Uterus (tissue), 4 donors: ENCODE data around the gene PLEKHM3. TPM values are rescaled to one million over a fixed set of nuclear protein-coding genes. Genes with fewer than 3 reads are reported as not detected.

Experiments
- DNase-seq, 2 donors: peaks; one replicate each; pipeline ENCODE4 v3.0.0-alpha.2; 2019 to 2020
- H3K27ac ChIP-seq, 2 donors: fragments of 200-600 bp; sonication (generic); 1 replicate in 1 of 2; 2 replicates in 1 of 2; pipeline ENCODE4 v1.5.1; 2016 to 2018
- H3K27me3 ChIP-seq, 2 donors: fragments of 200-600 bp; sonication (generic); one replicate each; pipeline ENCODE4 v1.5.1; 2018 to 2019; ENCODE audit warnings: control low read depth in 1 of 2
- H3K36me3 ChIP-seq, 2 donors: fragments of 200-600 bp; sonication (generic); one replicate each; pipeline ENCODE4 v1.5.1; 2019; ENCODE audit warnings: control low read depth in 1 of 2
- H3K4me1 ChIP-seq, 2 donors: fragments of 200-600 bp; sonication (generic); one replicate each; pipeline ENCODE4 v1.5.1; 2018 to 2019; ENCODE audit warnings: control low read depth in 1 of 2
- H3K4me3 ChIP-seq, 2 donors: fragments of 200-600 bp; sonication (generic); 1 replicate in 1 of 2; 2 replicates in 1 of 2; pipeline ENCODE4 v1.5.1; 2018 to 2019; ENCODE audit warnings: mild to moderate bottlenecking in 1 of 2
- H3K9me3 ChIP-seq, 2 donors: fragments of 200-600 bp; sonication (generic); one replicate each; pipeline ENCODE4 v1.5.1; 2019; ENCODE audit warnings: control low read depth in 1 of 2
- CTCF ChIP-seq, 4 experiments: fragments of 200-600 bp in 2 of 4; fragments of 450-650 bp in 2 of 4; sonication (generic) in 2 of 4; IDR thresholded peaks; one replicate each; pipeline ENCODE4 v1.5.1; 2016 to 2019; ENCODE audit warnings: antibody characterized with exemption in 4 of 4, mild to moderate bottlenecking in 2 of 4, moderate library complexity in 1 of 4
- POLR2A ChIP-seq, 2 donors: fragments of 450-650 bp; IDR thresholded peaks; one replicate each; pipeline ENCODE4 v1.6.1; 2016; ENCODE audit warnings: antibody characterized with exemption in 2 of 2, mild to moderate bottlenecking in 1 of 2, moderate library complexity in 1 of 2
- intact Hi-C: fragments of 100-400 bp; cut with DNase I; formaldehyde crosslinking; loops from one replicate; pipeline ENCODE4 v1.15.1; 2023; ENCODE audit warnings: low total_unique reads
- total RNA-seq, 4 donors: library from RNA; depleted of rRNA in 3 of 4; stranded (reverse); fragments of >200 nt in 3 of 4; gene quantifications; one replicate each; pipeline versions ENCODE4 v1.1.0 to v1.2.4, GENCODE V29; 2014 to 2023
- donor health status: DM: yes; HTN: yes; CAD: no.

Gene PLEKHM3
- total RNA-seq, 4 donors from 2014 or later = 20.5 to 43.4 (median 21.6) TPM

GRCh38 chr2:207944334-207944733, 81.0 kb downstream of the PLEKHM3 start:
- Histone ChIP-seq H3K4me3 (no peak overlapping the region), H3K4me1 (no peaks in the 10 kb centered on the region), H3K27ac (no peak overlapping the region), H3K9me3 (no peaks in the 10 kb centered on the region), H3K36me3 (no peaks in the 10 kb centered on the region), H3K27me3 (no peaks in the 10 kb centered on the region)
- intact Hi-C loops = no loop called here
- TF ChIP-seq POLR2A (IDR thresholded peaks at IDR 0.05) = no peak
- no peak for TF ChIP-seq CTCF (IDR thresholded peaks at IDR 0.05)
- DNase-seq = no peak

- Histone ChIP-seq H3K36me3 (no peaks in the 10 kb centered on the region), H3K27ac (no peak overlapping the region), H3K9me3 (no peaks in the 10 kb centered on the region), H3K27me3 (no peaks in the 10 kb centered on the region), H3K4me1 (no peaks in the 10 kb centered on the region), H3K4me3 (no peak overlapping the region)
- intact Hi-C loops = no loop called here
- no peak for DNase-seq
- no peak for TF ChIP-seq POLR2A (IDR thresholded peaks at IDR 0.05)
These were observed 85.8 kb downstream of the PLEKHM3 start for GRCh38 chr2:207939342-207940108.

- no peak overlapping the region for H3K27ac ChIP-seq
- no peaks in the 10 kb centered on the region for H3K36me3 ChIP-seq
- no peaks in the 10 kb centered on the region for H3K4me1 ChIP-seq
- no peaks in the 10 kb centered on the region for H3K27me3 ChIP-seq
- H3K4me3 ChIP-seq = no peak overlapping the region
- DNase-seq = no peak
- intact Hi-C loops = no loop called here
- no peaks in the 10 kb centered on the region for H3K9me3 ChIP-seq
- TF ChIP-seq CTCF (IDR thresholded peaks at IDR 0.05) (no peak), POLR2A (IDR thresholded peaks at IDR 0.05) (no peak)
These were observed 86.4 kb downstream of the PLEKHM3 start for GRCh38 chr2:207938886-207939285.

- no peaks in the 10 kb centered on the region for H3K27me3 ChIP-seq
These were observed 86.9 kb downstream of the PLEKHM3 start for GRCh38 chr2:207938415-207938814.

GRCh38 chr2:207937823-207938222, 87.5 kb downstream of the PLEKHM3 start:
- intact Hi-C loops = no loop called here
- H3K9me3 ChIP-seq = no peaks in the 10 kb centered on the region
- no peaks in the 10 kb centered on the region for H3K4me1 ChIP-seq
- H3K36me3 ChIP-seq = no peaks in the 10 kb centered on the region
- TF ChIP-seq CTCF (IDR thresholded peaks at IDR 0.05) = no peak
- no peak for TF ChIP-seq POLR2A (IDR thresholded peaks at IDR 0.05)
- DNase-seq = no peak
- no peak overlapping the region for H3K27ac ChIP-seq
- H3K4me3 ChIP-seq = no peak overlapping the region
- no peaks in the 10 kb centered on the region for H3K27me3 ChIP-seq

More at GRCh38 chr2:207938415-207938814, 86.9 kb downstream of the PLEKHM3 start:
- TF ChIP-seq CTCF (IDR thresholded peaks at IDR 0.05) (no peak), POLR2A (IDR thresholded peaks at IDR 0.05) (no peak)
- intact Hi-C loops = no loop called here
- H3K4me1 ChIP-seq = no peaks in the 10 kb centered on the region
- H3K4me3 ChIP-seq = no peak overlapping the region
- H3K27ac ChIP-seq = no peak overlapping the region
- no peaks in the 10 kb centered on the region for H3K9me3 ChIP-seq
- H3K36me3 ChIP-seq = no peaks in the 10 kb centered on the region
- DNase-seq = no peak
